Retinal pigment epithelial cell (primary cell): ENCODE data around the gene SRM.
"Not testable (repeated sequence)": the region's sequence is repeated elsewhere in the genome, so short reads cannot be mapped to it uniquely, and the experiment has no call there.

Experiments
- DNase-seq: peaks from one replicate; pipeline ENCODE4 v3.0.0-alpha.2; 2010; ENCODE audit warnings: low read depth
- H3K4me3 ChIP-seq: 2 replicates; pipeline ENCODE4 v1.5.1; 2011; ENCODE audit warnings: mild to moderate bottlenecking, low read length, control low read depth, moderate library complexity
- TF ChIP-seq, protein P1 (sequence below): conservative IDR thresholded peaks from 2 replicates; pipeline ENCODE4 v1.5.1; 2011; ENCODE audit warnings: low read depth, low read length, control low read depth, inconsistent platforms

The SRM gene

DNA sequence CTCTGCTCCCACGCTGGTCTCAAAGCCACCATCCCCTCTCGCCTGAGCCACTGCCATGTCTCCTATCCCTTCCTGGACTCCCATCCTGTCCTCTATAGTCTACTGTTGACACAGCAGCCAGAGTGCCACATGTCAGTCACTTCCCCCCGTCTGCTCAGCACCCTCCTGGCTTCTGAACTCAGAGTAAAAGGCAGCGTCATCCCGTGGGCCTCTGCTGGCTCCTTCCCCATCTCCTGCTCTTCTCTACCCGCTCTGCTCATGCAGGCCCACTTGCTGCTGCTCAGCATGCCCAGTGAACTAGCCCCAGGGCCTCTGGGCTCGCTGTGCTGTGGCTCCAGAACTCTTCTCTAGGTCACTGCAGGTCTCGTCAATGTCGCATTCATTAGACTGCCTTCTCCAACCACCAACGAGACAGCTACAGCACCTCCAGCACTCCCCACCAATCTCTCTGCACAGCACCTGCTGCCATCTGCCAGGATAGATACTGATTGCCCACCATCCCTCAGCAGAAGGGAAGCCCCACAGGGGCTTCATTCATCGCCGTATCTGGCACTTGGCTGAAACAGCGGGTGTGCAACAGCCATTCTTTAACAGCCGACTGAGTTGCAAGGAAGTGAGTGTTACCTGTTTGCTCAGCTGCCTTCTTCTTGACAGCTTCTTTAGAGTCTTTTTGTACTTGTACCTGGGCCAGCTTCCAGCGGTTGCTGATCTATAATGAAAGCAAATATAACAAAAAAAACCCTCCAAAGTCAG, 11.8 kb upstream of the SRM start:
- no peak for DNase-seq
- TF ChIP-seq, protein P1, sequence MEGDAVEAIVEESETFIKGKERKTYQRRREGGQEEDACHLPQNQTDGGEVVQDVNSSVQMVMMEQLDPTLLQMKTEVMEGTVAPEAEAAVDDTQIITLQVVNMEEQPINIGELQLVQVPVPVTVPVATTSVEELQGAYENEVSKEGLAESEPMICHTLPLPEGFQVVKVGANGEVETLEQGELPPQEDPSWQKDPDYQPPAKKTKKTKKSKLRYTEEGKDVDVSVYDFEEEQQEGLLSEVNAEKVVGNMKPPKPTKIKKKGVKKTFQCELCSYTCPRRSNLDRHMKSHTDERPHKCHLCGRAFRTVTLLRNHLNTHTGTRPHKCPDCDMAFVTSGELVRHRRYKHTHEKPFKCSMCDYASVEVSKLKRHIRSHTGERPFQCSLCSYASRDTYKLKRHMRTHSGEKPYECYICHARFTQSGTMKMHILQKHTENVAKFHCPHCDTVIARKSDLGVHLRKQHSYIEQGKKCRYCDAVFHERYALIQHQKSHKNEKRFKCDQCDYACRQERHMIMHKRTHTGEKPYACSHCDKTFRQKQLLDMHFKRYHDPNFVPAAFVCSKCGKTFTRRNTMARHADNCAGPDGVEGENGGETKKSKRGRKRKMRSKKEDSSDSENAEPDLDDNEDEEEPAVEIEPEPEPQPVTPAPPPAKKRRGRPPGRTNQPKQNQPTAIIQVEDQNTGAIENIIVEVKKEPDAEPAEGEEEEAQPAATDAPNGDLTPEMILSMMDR, result no peak
- no peak overlapping the region for H3K4me3 ChIP-seq

DNA sequence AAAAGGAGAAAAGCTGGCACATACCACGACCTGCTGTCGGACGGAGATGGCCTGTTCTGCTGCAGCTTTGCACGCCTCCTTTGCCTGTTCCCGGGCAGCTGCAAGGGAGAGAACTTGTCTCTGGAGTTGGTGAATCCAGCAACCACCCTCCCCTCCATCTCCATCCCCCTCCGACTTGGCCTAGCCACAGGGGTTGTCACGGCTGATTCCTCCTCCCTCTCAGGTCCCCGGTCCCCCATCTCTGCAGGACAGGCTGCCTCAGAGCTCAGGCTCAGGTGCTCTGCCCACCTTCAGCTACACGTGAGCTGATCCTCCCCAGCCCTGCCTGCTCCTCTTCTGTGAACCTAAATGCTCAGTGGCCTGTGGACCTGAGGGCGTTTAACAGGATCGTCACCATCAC, 11.1 kb upstream of the SRM start:
- DNase-seq, result no peak
- TF ChIP-seq, protein P1, result no peak
- no peak overlapping the region for H3K4me3 ChIP-seq

DNA sequence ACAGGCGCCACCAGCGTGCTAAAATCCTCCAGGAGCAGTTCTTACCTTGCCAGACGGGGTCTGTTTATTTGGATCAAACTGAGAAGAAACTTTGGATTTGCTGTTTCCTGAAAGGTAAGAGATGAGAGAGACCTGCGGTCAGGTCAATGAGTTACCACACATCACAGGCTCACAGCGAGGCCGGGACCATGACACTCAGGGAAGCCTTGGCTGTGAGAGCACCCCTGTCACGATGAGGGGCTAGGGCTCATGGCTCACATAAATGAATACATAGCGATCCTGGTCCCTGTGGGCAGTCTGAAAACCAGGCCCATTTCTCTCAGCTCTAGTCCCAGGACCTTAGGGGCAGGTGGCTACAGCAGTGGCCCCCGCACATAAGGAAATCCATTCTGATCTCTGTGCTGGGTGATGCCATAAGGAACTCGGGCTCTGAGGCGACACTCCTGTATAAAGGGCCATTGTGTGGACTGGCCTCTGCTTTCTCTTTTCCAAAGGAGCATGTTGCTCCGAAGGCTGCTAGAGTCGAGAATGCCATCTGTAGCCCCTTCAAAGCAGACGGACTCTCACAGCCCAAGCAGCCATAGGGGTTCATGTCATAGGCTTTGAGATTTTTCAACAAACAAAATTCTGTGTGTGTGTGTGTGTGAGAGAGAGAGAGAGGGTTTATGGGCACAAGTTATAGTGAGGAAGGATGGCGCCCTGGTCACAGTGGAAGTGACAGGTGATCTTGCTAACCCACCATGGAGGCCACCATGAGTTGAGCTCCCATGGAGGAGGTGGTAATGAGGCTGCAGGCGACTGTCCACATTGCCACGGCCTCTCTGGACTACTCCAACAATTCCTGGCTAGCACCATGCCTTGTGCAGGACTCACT, 9.0 kb upstream of the SRM start:
- no peak for DNase-seq
- TF ChIP-seq, protein P1, result no peak
- no peak overlapping the region for H3K4me3 ChIP-seq

DNA sequence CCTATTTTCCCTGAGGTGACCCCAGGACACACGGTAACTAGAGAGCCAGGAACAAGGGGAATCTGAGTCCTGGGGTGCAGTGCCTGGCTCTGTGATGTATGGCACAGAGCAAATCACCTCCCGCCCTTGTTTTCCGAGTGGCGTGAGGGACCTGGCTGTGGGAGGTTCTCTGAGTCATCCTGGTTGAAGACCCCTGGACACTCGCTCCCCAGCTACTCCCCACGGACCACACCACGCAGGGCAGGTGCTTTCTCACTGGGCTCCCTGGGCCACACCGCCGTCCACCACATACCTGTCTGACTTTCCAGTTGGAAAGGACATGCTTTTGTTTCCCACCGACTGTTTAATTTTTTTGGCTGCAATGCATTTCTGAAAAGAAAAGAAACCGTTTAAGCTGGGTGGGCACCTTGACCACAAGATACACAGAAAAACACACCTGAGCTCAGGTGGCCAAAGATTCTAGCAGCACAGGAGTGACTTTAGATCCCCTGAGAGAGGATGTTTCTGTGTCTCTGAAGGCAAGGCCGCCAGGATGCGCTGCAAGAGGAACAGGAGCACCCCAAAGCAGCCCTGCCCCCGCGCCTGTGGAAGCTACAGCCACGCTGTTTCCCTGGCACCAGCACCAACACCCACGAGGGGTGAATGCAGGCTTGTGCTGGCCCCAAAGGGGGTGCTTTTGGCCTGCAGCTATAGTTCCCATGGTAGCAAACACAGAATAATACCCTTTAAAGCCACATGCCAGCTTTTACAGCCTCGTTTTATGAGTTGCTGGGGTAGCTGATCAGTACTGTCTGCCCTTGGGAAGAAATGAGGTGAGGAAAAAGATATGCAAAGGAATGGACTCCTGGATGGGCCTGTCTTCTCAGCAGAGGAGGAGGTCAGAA, 8.1 kb upstream of the SRM start:
- no peak for DNase-seq
- no peak overlapping the region for H3K4me3 ChIP-seq
- TF ChIP-seq, protein P1, result no peak

DNA sequence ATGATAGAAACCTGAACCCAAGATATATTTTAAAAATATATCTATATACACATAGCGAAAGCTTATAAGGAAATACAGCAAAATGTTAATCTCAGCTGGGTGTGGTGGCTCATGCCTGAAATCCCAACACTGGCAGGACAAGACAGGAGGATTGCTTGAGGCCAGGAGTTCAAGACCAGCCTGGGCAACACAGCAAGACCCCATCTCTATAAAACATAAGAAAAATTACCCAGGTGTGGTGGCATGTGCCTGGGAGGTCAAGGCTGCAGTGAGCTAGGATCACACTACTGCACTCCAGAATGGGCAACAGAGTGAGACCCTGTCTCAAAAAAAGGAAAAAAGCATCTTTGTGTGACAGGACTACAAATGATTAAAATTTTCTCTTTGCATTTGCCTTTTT, 6.0 kb upstream of the SRM start:
- H3K4me3 ChIP-seq, result no peak overlapping the region
- no peak for DNase-seq
- TF ChIP-seq, protein P1, result no peak

DNA sequence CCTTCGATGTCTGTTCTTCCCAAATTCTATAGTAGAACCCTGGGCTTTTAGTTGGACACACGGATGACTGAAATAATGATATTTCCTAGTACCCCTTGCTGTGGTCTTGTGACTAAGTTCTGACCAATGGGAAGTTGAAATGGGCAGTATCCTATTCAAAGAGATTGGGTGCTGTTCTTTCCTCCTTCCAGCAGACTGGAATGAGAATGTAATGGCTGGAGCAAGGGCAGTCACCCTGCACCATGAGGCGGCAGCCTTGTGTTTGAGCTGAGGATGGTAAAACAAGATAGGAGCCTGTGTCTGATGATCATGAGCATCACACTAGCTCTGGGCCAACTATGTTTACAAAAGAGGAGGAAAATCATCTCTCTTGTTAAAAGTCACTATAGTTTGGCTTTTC, 5.1 kb upstream of the SRM start:
- H3K4me3 ChIP-seq, result no peak overlapping the region
- no peak for DNase-seq
- TF ChIP-seq, protein P1, result no peak

DNA sequence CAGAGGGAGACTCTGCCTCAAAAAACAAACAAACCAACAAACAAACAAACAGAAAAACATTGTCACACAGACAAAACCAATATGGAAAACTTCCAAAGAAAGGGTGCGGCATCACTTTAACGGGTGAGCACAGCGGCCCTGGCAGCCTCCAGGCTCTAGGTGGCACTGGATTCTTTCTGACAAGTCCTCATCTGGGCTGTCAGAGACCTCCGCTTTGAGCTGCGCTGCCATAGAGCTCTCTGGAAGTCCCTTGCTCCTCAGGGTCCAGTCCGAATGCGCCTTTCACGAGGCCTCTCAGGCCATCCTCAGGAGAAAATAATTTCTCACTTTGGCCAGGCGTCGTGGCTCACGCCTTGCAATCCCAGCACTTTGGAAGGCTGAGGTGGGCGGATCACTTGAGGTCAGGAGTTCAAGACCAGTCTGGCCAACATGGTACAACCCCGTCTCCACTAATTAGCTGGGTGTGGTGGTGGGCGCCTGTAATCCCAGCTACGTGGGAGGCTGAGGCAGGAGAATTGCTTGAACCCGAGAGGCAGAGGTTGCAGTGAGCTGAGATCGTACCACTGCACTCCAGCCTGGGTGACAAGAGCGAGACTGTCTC, 4.2 kb upstream of the SRM start:
- not testable (repeated sequence) for H3K4me3 ChIP-seq, DNase-seq
